Measurements from ENCODE around the gene WDPCP. TPM values are rescaled to one million over a fixed set of nuclear protein-coding genes. Genes with fewer than 3 reads are reported as not detected.

The WDPCP gene
- total and polyA plus RNA-seq, 10 of the 15 experiments (the other 5 are each of a cell fraction or from before 2014, with no cell fraction given) = 2.1 to 7.9 (median 4.6) TPM

DNA sequence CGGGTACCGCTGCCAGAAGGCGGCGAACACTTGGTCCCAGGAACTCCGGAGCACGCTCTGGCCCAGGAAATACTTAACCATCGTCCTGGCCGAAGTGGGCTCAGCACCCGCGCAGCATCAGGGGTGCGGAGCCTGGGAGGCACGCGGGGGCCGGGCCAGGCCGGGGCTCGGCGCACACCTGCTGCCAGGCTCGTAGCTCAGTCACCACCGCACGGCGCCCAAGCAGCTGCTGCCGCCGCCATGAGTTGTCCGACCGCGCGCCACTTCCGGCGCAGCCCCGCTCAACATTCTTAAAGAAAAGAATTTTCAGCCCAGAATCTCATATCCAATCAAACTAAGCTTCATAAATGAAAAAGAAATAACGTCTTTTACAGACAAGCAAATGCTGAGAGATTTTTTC lies 34.5 kb upstream of the WDPCP start:
- Histone ChIP-seq H3K36me3 (ENCODE audit: control insufficient read depth in 2 of 2, insufficient read depth in 2 of 2, low read length in 1 of 2) (no peaks in the 10 kb centered on the region), H3K4me3 (no peak overlapping the region), H3K9ac (ENCODE audit: control insufficient read depth, insufficient read depth, low read length) (no peak overlapping the region), H3K79me2 (ENCODE audit: control insufficient read depth, insufficient read depth, low read length) (no peaks in the 10 kb centered on the region), H3K4me1 (ENCODE audit: control insufficient read depth, insufficient read depth, low read length) (peaks cover 1% of the 10 kb centered on the region; the same call in 1 of the 2 replicates), H3K27me3 (replicated peaks in 1 of 2; ENCODE audit: control insufficient read depth in 2 of 2, insufficient read depth in 2 of 2, low read length in 1 of 2) (no peaks in the 10 kb centered on the region), H3K4me2 (ENCODE audit: control insufficient read depth, insufficient read depth) (no peak overlapping the region), H4K20me1 (ENCODE audit: control insufficient read depth, insufficient read depth) (no peaks in the 10 kb centered on the region), H2AFZ (ENCODE audit: control insufficient read depth, low read depth, low read length) (no peak overlapping the region), H3K27ac (ENCODE audit: control insufficient read depth, insufficient read depth) (no peak overlapping the region), H3K9me3 (replicated peaks; ENCODE audit: control insufficient read depth, insufficient read depth, low read length) (no peaks in the 10 kb centered on the region; the same call in 1 of the 3 replicates)
- WGBS (ENCODE audit: insufficient coverage, insufficient replicate concordance, low lambda C conversion rate, missing lambda C conversion rate) = 80% methylated on average over 22 of the region's 31 CpGs
- intact Hi-C loops (cut with micrococcal nuclease; ENCODE audit: unreplicated experiment) (no loop called here), in situ Hi-C loops (cut with MboI) (no loop called here)
- ChIA-PET POLR2A (no interaction called here), CTCF (no interaction called here), RAD21 (ENCODE audit: unreplicated experiment) (no interaction called here), SMC1A (ENCODE audit: uncharacterized antibody, unreplicated experiment) (no interaction called here)
- FAIRE-seq (no peak), ATAC-seq (no peak), DNase-seq (ENCODE audit: low read depth, low spot score) (no peak)
- TF ChIP-seq SMC3 (IDR thresholded peaks at IDR 0.05; ENCODE audit: borderline replicate concordance, low read length) = no peak
- no peak for TF ChIP-seq POLR2AphosphoS5 (IDR thresholded peaks at IDR 0.05; ENCODE audit: low read length)
- no peak for TF ChIP-seq EP300 (IDR thresholded peaks at IDR 0.05; ENCODE audit: borderline replicate concordance in 1 of 2, control insufficient read depth in 1 of 2, low read depth in 2 of 2, low read length in 2 of 2)
- TF ChIP-seq IKZF2 (IDR thresholded peaks at IDR 0.05) = no peak
- TF ChIP-seq TCF3 (IDR thresholded peaks at IDR 0.05; ENCODE audit: borderline replicate concordance, insufficient read depth, low read depth, low read length) = no peak
- no peak for TF ChIP-seq RUNX3 (IDR thresholded peaks at IDR 0.05; ENCODE audit: low read length)
- TF ChIP-seq, protein P1, sequence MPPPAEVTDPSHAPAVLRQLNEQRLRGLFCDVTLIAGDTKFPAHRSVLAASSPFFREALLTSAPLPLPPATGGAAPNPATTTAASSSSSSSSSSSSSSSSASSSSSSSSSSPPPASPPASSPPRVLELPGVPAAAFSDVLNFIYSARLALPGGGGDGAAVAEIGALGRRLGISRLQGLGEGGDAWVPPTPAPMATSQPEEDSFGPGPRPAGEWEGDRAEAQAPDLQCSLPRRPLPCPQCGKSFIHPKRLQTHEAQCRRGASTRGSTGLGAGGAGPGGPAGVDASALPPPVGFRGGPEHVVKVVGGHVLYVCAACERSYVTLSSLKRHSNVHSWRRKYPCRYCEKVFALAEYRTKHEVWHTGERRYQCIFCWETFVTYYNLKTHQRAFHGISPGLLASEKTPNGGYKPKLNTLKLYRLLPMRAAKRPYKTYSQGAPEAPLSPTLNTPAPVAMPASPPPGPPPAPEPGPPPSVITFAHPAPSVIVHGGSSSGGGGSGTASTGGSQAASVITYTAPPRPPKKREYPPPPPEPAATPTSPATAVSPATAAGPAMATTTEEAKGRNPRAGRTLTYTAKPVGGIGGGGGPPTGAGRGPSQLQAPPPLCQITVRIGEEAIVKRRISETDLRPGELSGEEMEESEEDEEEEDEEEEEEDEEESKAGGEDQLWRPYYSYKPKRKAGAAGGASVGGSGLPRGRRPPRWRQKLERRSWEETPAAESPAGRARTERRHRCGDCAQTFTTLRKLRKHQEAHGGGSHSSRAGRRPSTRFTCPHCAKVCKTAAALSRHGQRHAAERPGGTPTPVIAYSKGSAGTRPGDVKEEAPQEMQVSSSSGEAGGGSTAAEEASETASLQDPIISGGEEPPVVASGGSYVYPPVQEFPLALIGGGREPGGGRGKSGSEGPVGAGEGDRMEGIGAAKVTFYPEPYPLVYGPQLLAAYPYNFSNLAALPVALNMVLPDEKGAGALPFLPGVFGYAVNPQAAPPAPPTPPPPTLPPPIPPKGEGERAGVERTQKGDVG (CRISPR knock-in tag; IDR thresholded peaks at IDR 0.05) = no peak
- TF ChIP-seq, protein P2, sequence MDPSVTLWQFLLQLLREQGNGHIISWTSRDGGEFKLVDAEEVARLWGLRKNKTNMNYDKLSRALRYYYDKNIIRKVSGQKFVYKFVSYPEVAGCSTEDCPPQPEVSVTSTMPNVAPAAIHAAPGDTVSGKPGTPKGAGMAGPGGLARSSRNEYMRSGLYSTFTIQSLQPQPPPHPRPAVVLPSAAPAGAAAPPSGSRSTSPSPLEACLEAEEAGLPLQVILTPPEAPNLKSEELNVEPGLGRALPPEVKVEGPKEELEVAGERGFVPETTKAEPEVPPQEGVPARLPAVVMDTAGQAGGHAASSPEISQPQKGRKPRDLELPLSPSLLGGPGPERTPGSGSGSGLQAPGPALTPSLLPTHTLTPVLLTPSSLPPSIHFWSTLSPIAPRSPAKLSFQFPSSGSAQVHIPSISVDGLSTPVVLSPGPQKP (IDR thresholded peaks at IDR 0.05; ENCODE audit: low read depth, low read length) = no peak
- no peak for TF ChIP-seq BHLHE40 (IDR thresholded peaks at IDR 0.05; ENCODE audit: borderline replicate concordance in 1 of 2, low read depth in 2 of 2, low read length in 1 of 2)
- TF ChIP-seq, protein P3, sequence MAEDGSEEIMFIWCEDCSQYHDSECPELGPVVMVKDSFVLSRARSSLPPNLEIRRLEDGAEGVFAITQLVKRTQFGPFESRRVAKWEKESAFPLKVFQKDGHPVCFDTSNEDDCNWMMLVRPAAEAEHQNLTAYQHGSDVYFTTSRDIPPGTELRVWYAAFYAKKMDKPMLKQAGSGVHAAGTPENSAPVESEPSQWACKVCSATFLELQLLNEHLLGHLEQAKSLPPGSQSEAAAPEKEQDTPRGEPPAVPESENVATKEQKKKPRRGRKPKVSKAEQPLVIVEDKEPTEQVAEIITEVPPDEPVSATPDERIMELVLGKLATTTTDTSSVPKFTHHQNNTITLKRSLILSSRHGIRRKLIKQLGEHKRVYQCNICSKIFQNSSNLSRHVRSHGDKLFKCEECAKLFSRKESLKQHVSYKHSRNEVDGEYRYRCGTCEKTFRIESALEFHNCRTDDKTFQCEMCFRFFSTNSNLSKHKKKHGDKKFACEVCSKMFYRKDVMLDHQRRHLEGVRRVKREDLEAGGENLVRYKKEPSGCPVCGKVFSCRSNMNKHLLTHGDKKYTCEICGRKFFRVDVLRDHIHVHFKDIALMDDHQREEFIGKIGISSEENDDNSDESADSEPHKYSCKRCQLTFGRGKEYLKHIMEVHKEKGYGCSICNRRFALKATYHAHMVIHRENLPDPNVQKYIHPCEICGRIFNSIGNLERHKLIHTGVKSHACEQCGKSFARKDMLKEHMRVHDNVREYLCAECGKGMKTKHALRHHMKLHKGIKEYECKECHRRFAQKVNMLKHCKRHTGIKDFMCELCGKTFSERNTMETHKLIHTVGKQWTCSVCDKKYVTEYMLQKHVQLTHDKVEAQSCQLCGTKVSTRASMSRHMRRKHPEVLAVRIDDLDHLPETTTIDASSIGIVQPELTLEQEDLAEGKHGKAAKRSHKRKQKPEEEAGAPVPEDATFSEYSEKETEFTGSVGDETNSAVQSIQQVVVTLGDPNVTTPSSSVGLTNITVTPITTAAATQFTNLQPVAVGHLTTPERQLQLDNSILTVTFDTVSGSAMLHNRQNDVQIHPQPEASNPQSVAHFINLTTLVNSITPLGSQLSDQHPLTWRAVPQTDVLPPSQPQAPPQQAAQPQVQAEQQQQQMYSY (CRISPR knock-in tag; IDR thresholded peaks at IDR 0.05) = no peak
- TF ChIP-seq EZH2 (IDR thresholded peaks at IDR 0.05; ENCODE audit: borderline replicate concordance, control insufficient read depth, low read depth, low read length) = no peak
- no TSS peak for BruUV-seq (replicated peaks)
